C4-2B (cell line): ENCODE data around the gene CLDN24.

Source experiments
- CTCF ChIP-seq: fragments of 450-650 bp; conservative IDR thresholded peaks from 2 replicates; pipeline ENCODE4 v1.5.1; 2017; ENCODE audit warnings: mild to moderate bottlenecking
- ZFX ChIP-seq: fragments of 450-650 bp; IDR thresholded peaks from 2 replicates; pipeline ENCODE4 v1.6.1; 2017

- no peak for TF ChIP-seq CTCF
- TF ChIP-seq ZFX: no peak
Observed at GRCh38 chr4:183288955-183289354, 33.3 kb downstream of the CLDN24 start.
